DMS 273 treated with DMSO at 0.1 percent for 48 hours (cell line): Measurements from ENCODE around the gene CRYBG1.
"Not testable (repeated sequence)": the region's sequence is repeated elsewhere in the genome, so short reads cannot be mapped to it uniquely, and the experiment has no call there.

Experiments used
- DNase-seq: peaks from one replicate; lab custom pipeline; 2025; lab: John Stamatoyannopoulos, UW

Gene CRYBG1

GRCh38 chr6:106509420-106510089 lies 149.0 kb downstream of the CRYBG1 start:
- DNase-seq, result no peak

- no peak for DNase-seq
Observed at GRCh38 chr6:106510090-106510970, 149.8 kb downstream of the CRYBG1 start.

DNA sequence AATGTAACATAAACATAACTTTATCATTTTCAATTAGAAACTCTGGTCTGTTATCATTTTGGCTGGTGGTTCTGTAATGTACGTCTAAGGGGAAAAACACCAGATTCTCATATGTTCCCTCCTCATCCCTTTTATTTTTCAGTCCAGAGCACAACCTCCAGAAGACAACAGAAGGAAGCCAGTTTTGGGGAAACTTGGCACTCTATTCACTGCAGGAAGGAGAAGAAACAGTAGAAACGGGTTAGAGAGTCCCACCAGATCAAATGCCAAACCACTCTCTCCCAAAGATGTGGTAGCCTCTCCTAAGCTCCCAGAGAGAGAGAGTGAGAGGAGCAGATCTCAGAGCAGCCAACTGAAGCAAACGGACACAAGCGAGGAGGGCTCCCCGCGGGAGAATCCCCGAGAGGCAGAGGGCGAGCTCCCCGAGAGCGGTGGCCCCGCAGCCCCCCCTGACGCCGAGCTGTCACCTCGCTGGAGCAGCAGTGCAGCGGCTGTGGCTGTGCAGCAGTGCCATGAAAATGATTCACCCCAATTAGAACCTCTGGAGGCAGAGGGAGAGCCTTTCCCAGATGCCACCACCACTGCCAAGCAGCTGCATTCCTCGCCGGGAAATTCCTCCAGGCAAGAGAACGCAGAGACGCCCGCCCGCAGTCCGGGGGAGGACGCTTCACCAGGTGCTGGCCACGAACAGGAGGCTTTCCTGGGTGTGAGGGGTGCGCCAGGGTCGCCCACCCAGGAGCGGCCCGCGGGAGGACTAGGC lies 151.0 kb downstream of the CRYBG1 start:
- no peak for DNase-seq

- no peak for DNase-seq
Observed at GRCh38 chr6:106512048-106512967, 151.8 kb downstream of the CRYBG1 start.

DNA sequence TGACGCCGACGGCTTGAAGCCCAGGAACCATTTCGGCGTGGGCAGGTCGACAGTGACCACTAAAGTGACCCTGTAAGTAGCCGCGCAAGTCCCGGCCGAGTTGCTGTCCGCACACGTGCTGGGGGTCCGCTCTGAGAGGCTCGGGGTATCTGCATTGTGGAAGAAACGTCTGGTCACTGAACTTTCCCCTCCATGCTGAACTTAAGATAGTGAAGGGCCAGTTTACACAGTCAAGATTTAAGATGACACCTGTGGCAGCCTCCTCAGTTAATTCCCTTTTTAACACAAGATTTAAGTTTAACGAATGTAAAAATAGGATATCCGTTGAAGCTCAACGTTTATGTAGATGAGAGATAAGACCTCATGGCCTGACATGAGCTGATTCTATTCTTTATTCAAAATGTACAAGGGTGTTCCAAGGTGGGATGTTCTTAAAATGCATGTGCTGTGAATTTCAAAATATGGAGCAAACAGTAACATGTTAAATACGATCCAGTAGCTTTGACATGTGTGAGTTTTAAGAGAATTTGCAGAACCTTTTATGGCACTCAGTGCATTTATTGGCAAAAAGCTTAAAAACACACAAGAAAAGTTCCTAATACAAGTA lies 152.6 kb downstream of the CRYBG1 start:
- no peak for DNase-seq

GRCh38 chr6:106513808-106514582 lies 153.5 kb downstream of the CRYBG1 start:
- DNase-seq, result peak; percentile 33

DNA sequence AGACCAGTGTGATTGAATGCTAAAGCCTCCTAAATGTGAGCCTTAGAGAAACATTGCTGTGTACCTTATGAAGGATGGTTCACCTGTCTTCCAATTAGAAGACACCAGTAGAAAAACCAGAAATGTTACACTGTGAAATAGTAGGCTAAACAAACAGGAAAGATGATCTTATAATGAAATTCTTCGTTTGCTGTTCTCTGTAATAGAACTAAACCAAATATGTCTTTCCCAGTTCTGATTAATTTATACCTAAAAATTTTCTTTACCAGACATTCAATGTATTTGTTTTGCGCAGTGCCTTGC lies 154.0 kb downstream of the CRYBG1 start:
- no peak for DNase-seq

GRCh38 chr6:106515582-106515981 lies 155.1 kb downstream of the CRYBG1 start:
- DNase-seq, result not testable (repeated sequence)

DNA sequence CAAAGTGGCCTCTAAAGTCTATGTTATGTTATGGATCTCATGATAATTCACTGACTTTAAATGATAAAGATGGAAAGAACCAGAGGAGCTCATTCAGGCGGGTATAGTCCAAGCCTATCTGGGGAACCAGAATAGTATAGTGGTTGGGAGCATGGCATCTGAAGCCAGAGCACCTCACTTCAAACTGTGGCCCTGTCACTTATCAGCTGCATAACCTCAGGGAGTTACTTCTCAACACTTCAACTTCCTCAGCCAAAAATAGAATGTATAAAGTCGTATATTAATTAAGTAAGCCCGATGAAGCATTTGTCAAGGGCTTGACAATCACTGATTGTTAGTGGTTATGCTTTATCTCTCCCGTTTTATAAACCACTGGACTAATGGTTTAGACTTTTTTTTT lies 156.1 kb downstream of the CRYBG1 start:
- no peak for DNase-seq

DNA sequence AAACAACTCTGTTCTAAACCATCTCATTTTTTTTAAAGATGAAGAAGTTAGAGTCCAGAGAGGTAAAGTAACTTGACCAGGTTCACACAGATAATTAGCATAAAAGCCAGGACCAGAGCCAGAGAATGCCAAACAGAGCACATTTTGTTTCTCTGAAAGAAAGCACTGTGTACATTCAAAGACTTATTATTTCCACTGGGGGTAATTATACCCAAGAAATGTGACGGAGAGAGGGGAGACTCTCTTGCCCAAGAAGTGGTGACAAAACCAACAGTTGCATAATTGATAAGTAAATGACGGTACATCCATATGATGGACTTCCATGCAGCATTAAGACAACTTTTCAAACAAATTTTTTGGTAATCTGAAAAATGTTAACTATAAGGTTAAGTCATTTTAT lies 157.2 kb downstream of the CRYBG1 start:
- DNase-seq, result no peak

DNA sequence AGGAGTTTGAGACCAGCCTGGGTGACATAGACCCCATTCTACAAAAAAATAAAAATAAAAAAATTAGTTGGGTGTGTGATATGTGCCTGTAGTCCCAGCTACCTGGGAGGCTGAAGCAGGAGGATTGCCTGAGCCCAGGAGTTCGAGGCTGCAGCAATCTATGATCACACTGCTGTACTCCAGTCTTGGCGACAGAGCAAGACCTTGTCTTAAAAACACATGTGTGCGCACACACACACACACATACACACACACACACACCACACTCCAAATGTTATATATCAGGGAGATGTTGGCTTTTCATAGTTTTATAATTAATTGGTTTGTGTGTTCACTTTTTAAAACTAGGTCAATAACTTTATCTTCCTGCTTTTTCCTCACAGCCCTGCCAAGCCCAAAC lies 158.2 kb downstream of the CRYBG1 start:
- no peak for DNase-seq

- no peak for DNase-seq
Observed at GRCh38 chr6:106519460-106520394, 159.2 kb downstream of the CRYBG1 start.

DNA sequence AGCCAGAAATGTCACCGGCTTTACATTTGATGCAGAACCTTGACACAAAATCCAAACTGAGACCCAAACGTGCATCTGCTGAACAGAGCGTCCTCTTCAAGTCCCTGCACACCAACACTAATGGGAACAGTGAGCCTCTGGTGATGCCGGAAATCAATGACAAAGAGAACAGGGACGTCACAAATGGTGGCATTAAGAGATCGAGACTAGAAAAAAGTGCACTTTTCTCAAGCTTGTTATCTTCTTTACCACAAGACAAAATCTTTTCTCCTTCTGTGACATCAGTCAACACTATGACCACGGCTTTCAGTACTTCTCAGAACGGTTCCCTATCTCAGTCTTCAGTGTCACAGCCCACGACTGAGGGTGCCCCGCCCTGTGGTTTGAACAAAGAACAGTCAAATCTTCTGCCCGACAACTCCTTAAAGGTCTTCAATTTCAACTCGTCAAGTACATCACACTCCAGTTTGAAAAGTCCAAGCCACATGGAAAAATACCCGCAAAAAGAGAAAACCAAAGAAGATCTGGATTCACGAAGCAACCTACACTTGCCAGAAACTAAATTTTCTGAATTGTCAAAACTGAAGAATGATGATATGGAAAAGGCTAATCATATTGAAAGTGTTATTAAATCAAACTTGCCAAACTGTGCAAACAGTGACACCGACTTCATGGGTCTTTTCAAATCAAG lies 160.3 kb downstream of the CRYBG1 start:
- DNase-seq, result no peak

DNA sequence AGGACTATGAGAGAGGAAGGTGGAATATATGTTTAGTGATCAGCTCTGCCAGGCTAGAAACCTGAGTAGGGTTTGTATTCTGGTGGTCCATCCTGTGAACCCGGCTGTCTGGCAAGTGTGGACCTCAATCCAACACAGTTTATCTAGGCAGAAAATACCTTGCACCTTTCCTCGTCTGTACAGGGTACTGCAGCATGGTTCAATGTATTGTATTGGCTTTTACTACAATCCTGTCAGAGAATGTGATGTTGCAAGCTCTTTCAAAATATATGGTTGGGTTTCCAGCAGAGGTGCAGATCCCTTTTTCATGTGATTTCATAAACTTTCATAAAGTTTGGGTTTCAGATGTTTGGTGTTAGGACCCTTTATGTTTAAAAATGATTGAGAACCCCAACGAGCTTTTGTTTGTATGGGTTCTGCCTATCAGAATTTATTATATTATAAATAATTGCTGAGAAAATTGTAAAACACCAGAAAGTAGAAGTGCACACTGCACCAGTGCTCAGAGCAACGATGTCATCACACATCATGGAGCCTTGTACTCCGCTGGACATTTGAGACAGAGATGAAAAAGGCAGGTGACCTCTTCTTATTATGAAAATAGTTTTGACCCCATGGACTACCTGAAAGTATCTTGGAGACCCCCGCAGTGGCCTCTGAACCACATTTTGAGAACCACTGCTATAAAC lies 162.2 kb downstream of the CRYBG1 start:
- DNase-seq, result no peak

DNA sequence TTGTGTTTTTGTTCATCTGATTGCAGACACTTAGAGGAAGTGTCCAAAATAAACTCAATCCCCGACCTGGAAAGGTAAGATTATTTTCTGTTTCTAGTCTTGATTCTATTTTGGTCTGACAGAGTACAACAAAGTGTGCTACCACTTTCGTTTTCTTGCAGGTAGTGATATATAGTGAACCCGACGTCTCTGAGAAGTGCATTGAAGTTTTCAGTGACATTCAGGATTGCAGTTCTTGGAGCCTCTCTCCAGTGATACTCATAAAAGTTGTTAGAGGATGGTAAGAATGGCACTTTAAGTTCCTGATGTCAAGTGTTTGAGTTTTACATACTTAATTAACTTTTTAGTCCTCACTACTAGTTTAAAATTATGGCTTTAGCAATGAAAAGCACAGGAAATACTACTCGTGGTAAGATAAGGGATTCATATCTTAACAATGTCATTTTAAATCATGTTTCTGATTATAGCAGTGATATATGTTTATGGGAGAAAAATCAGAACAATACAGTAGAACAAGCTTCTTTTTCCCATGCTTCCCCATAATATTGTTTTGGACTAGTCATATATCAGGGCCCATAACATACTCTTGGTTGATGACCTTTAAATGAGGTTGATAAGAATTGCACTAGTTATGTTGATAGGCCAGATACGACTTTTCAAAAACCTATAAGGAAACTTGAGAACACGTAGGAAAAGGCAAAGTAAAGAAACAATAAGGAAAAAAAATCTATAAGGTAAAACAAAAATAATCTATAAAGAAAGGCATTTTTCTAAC lies 164.8 kb downstream of the CRYBG1 start:
- no peak for DNase-seq

- DNase-seq, result no peak
Observed at GRCh38 chr6:106525882-106526275, 165.4 kb downstream of the CRYBG1 start.

- DNase-seq, result no peak
Observed at GRCh38 chr6:106527117-106527516, 166.6 kb downstream of the CRYBG1 start.
